GM23338 (cell line): ENCODE results near the gene ARAP1. TPM values are rescaled to one million over a fixed set of nuclear protein-coding genes. Genes with fewer than 3 reads are reported as not detected.

Experiments used
- ATAC-seq: fragments of 200-7000 bp; cut with Tn5 transposase; 3 replicates; pipeline ENCODE4 v1.9.1; 2020
- DNase-seq: peaks from one replicate; pipeline ENCODE4 v3.0.0-alpha.2; 2015; ENCODE audit warnings: low spot score
- H2AFZ ChIP-seq: fragments of 200-600 bp; sonication (generic); 2 replicates; pipeline ENCODE4 v1.8.0; 2016; ENCODE audit warnings: antibody characterized with exemption, mild to moderate bottlenecking, moderate library complexity
- H3F3A ChIP-seq: fragments of 200-600 bp; sonication (generic); replicated peaks from 2 replicates; pipeline ENCODE4 v1.8.0; 2017; ENCODE audit warnings: antibody characterized with exemption, mixed run types, low read depth
- H3K27ac ChIP-seq: fragments of 200-600 bp; sonication (generic); 2 replicates; pipeline ENCODE4 v1.6.1; 2016; ENCODE audit warnings: low read depth
- H3K27me3 ChIP-seq: fragments of 200-600 bp; sonication (generic); 2 replicates; pipeline ENCODE4 v1.8.0; 2016; ENCODE audit warnings: mild to moderate bottlenecking, mixed run types, moderate library complexity; ENCODE audit not compliant: insufficient read depth
- H3K36me3 ChIP-seq: fragments of 200-600 bp; sonication (generic); 2 replicates; pipeline ENCODE4 v1.8.0; 2016; ENCODE audit warnings: mild to moderate bottlenecking; ENCODE audit not compliant: insufficient read depth
- H3K4me1 ChIP-seq: fragments of 200-600 bp; sonication (generic); 2 replicates; pipeline ENCODE4 v1.8.0; 2016; ENCODE audit warnings: mild to moderate bottlenecking, moderate library complexity; ENCODE audit not compliant: insufficient read depth
- H3K4me2 ChIP-seq: fragments of 200-600 bp; sonication (generic); 2 replicates; pipeline ENCODE4 v1.7.1; 2017; ENCODE audit warnings: mixed run types
- H3K4me3 ChIP-seq: fragments of 200-600 bp; sonication (generic); 2 replicates; pipeline ENCODE4 v1.6.1; 2016; ENCODE audit warnings: mixed run types
- H3K79me2 ChIP-seq: fragments of 200-600 bp; sonication (generic); replicated peaks from 2 replicates; pipeline ENCODE4 v1.8.0; 2017; ENCODE audit warnings: mild to moderate bottlenecking; ENCODE audit not compliant: insufficient read depth
- H3K9me2 ChIP-seq: fragments of 200-600 bp; sonication (generic); 2 replicates; pipeline ENCODE4 v1.8.0; 2017; ENCODE audit not compliant: insufficient read depth
- H4K20me1 ChIP-seq: fragments of 200-600 bp; sonication (generic); replicated peaks from 2 replicates; pipeline ENCODE4 v1.8.0; 2017; ENCODE audit warnings: mild to moderate bottlenecking; ENCODE audit not compliant: insufficient read depth
- H3K27ac Mint-ChIP-seq: 2 replicates; pipeline ENCODE4 v1.8.0; 2020; ENCODE audit warnings: inconsistent platforms, mild to moderate bottlenecking, moderate library complexity, mixed read lengths
- H3K27me3 Mint-ChIP-seq: 3 replicates; pipeline ENCODE4 v1.8.0; 2022; ENCODE audit warnings: low read depth, mild to moderate bottlenecking, moderate library complexity, mixed read lengths, inconsistent platforms; ENCODE audit not compliant: insufficient read depth, poor library complexity
- H3K36me3 Mint-ChIP-seq: 3 replicates; pipeline ENCODE4 v1.8.0; 2021; ENCODE audit warnings: low read depth, mild to moderate bottlenecking, inconsistent platforms, moderate library complexity, mixed read lengths
- H3K4me1 Mint-ChIP-seq: 3 replicates; pipeline ENCODE4 v1.8.0; 2020; ENCODE audit warnings: mild to moderate bottlenecking, inconsistent platforms, mixed read lengths
- H3K4me3 Mint-ChIP-seq: 3 replicates; pipeline ENCODE4 v1.8.0; 2021; ENCODE audit warnings: moderate library complexity, mild to moderate bottlenecking, inconsistent platforms, mixed read lengths
- H3K9me3 Mint-ChIP-seq: 3 replicates; pipeline ENCODE4 v1.8.0; 2020; ENCODE audit warnings: moderate library complexity, mild to moderate bottlenecking, inconsistent platforms, mixed read lengths
- CREB1 ChIP-seq: fragments of 250-450 bp; sonication (Bioruptor Pico); IDR thresholded peaks from 2 replicates; pipeline ENCODE4 v1.5.0; 2020; ENCODE audit warnings: low read depth, mild to moderate bottlenecking, moderate library complexity
- JUNB ChIP-seq: IDR thresholded peaks from one replicate; pipeline ENCODE4 v1.6.1; 2016; ENCODE audit warnings: antibody characterized with exemption; ENCODE audit not compliant: unreplicated experiment
- ZNF114 ChIP-seq: fragments of 250-450 bp; sonication (Bioruptor Pico); IDR thresholded peaks from 2 replicates; pipeline ENCODE4 v1.5.0; 2020; ENCODE audit warnings: mild to moderate bottlenecking, moderate library complexity
- polyA plus RNA-seq: library from polyadenylated mRNA; unstranded; fragments of >200 nt; fragmentation: Nextera tagmentation; extraction: Ambion mirVana; gene quantifications from 2 replicates; pipeline ENCODE4 v1.2.1, GENCODE V29; 2016
- total RNA-seq: library from RNA; depleted of rRNA; stranded (reverse); fragments of >200 nt; shearing (Covaris generic); gene quantifications from 2 replicates; pipeline ENCODE4 v1.2.3, GENCODE V29; 2014
- TF ChIP-seq, protein P1 (sequence below): fragments of 250-450 bp; sonication (Bioruptor Pico); IDR thresholded peaks from 2 replicates; pipeline ENCODE4 v1.5.0; 2020; ENCODE audit warnings: mild to moderate bottlenecking, moderate library complexity
- TF ChIP-seq, protein P2 (sequence below): IDR thresholded peaks from one replicate; pipeline ENCODE4 v1.6.1; 2018; ENCODE audit warnings: antibody characterized with exemption; ENCODE audit not compliant: unreplicated experiment

The ARAP1 gene
- total and polyA plus RNA-seq, 2 experiments from 2014 or later = 24.5 to 116 TPM

DNA sequence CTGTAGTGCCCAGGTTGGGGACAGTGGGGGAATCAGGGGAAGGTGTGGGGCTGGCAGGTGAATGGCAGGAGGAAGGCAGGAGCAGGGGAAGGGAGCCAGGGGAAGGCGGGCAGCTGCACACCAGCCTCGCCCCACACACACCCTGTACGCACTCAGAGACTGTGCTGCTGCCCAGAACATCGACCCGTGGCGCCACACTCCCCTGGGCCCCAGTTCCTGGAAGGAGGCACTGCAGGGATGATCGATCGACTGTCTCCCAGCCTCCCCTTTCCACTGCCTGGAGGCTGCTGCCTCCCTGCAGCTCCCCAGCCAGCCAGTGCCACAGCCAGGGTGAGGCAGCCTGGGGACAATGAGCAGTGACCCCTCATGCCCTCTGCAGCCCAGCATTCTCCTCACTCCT is 97.2 kb downstream of the ARAP1 start:
- Mint-ChIP-seq H3K4me3 (no peak overlapping the region), H3K4me1 (peaks cover 28% of the 10 kb centered on the region), H3K27ac (no peak overlapping the region), H3K9me3 (no peaks in the 10 kb centered on the region), H3K27me3 (peaks cover 6% of the 10 kb centered on the region), H3K36me3 (no peaks in the 10 kb centered on the region)
- ATAC-seq = no peak
- TF ChIP-seq JUNB (no peak), CREB1 (CRISPR knock-in tag) (no peak), ZNF114 (CRISPR knock-in tag) (no peak)
- TF ChIP-seq, protein P1, sequence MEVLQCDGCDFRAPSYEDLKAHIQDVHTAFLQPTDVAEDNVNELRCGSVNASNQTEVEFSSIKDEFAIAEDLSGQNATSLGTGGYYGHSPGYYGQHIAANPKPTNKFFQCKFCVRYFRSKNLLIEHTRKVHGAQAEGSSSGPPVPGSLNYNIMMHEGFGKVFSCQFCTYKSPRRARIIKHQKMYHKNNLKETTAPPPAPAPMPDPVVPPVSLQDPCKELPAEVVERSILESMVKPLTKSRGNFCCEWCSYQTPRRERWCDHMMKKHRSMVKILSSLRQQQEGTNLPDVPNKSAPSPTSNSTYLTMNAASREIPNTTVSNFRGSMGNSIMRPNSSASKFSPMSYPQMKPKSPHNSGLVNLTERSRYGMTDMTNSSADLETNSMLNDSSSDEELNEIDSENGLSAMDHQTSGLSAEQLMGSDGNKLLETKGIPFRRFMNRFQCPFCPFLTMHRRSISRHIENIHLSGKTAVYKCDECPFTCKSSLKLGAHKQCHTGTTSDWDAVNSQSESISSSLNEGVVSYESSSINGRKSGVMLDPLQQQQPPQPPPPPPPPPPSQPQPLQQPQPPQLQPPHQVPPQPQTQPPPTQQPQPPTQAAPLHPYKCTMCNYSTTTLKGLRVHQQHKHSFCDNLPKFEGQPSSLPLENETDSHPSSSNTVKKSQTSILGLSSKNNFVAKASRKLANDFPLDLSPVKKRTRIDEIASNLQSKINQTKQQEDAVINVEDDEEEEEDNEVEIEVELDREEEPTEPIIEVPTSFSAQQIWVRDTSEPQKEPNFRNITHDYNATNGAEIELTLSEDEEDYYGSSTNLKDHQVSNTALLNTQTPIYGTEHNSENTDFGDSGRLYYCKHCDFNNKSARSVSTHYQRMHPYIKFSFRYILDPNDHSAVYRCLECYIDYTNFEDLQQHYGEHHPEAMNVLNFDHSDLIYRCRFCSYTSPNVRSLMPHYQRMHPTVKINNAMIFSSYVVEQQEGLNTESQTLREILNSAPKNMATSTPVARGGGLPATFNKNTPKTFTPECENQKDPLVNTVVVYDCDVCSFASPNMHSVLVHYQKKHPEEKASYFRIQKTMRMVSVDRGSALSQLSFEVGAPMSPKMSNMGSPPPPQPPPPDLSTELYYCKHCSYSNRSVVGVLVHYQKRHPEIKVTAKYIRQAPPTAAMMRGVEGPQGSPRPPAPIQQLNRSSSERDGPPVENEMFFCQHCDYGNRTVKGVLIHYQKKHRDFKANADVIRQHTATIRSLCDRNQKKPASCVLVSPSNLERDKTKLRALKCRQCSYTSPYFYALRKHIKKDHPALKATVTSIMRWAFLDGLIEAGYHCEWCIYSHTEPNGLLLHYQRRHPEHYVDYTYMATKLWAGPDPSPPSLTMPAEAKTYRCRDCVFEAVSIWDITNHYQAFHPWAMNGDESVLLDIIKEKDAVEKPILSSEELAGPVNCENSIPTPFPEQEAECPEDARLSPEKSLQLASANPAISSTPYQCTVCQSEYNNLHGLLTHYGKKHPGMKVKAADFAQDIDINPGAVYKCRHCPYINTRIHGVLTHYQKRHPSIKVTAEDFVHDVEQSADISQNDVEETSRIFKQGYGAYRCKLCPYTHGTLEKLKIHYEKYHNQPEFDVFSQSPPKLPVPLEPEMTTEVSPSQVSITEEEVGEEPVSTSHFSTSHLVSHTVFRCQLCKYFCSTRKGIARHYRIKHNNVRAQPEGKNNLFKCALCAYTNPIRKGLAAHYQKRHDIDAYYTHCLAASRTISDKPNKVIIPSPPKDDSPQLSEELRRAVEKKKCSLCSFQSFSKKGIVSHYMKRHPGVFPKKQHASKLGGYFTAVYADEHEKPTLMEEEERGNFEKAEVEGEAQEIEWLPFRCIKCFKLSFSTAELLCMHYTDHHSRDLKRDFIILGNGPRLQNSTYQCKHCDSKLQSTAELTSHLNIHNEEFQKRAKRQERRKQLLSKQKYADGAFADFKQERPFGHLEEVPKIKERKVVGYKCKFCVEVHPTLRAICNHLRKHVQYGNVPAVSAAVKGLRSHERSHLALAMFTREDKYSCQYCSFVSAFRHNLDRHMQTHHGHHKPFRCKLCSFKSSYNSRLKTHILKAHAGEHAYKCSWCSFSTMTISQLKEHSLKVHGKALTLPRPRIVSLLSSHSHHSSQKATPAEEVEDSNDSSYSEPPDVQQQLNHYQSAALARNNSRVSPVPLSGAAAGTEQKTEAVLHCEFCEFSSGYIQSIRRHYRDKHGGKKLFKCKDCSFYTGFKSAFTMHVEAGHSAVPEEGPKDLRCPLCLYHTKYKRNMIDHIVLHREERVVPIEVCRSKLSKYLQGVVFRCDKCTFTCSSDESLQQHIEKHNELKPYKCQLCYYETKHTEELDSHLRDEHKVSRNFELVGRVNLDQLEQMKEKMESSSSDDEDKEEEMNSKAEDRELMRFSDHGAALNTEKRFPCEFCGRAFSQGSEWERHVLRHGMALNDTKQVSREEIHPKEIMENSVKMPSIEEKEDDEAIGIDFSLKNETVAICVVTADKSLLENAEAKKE (CRISPR knock-in tag) = no peak
- TF ChIP-seq, protein P2, sequence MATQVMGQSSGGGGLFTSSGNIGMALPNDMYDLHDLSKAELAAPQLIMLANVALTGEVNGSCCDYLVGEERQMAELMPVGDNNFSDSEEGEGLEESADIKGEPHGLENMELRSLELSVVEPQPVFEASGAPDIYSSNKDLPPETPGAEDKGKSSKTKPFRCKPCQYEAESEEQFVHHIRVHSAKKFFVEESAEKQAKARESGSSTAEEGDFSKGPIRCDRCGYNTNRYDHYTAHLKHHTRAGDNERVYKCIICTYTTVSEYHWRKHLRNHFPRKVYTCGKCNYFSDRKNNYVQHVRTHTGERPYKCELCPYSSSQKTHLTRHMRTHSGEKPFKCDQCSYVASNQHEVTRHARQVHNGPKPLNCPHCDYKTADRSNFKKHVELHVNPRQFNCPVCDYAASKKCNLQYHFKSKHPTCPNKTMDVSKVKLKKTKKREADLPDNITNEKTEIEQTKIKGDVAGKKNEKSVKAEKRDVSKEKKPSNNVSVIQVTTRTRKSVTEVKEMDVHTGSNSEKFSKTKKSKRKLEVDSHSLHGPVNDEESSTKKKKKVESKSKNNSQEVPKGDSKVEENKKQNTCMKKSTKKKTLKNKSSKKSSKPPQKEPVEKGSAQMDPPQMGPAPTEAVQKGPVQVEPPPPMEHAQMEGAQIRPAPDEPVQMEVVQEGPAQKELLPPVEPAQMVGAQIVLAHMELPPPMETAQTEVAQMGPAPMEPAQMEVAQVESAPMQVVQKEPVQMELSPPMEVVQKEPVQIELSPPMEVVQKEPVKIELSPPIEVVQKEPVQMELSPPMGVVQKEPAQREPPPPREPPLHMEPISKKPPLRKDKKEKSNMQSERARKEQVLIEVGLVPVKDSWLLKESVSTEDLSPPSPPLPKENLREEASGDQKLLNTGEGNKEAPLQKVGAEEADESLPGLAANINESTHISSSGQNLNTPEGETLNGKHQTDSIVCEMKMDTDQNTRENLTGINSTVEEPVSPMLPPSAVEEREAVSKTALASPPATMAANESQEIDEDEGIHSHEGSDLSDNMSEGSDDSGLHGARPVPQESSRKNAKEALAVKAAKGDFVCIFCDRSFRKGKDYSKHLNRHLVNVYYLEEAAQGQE = no peak
- Histone ChIP-seq H3K9me2 (no peaks in the 10 kb centered on the region), H2AFZ (no peak overlapping the region), H3K27me3 (no peaks in the 10 kb centered on the region), H3K4me3 (no peak overlapping the region), H3K4me2 (no peak overlapping the region), H4K20me1 (no peaks in the 10 kb centered on the region; the same call in 1 of the 2 replicates), H3K36me3 (no peaks in the 10 kb centered on the region), H3K4me1 (peaks cover 5% of the 10 kb centered on the region; the same call in 1 of the 2 replicates), H3F3A (no peaks in the 10 kb centered on the region), H3K79me2 (no peaks in the 10 kb centered on the region), H3K27ac (no peak overlapping the region)
- DNase-seq = no peak
